ENCODE data around the gene VMP1. TPM values are rescaled to one million over a fixed set of nuclear protein-coding genes. Genes with fewer than 3 reads are reported as not detected.
"Not testable (repeated sequence)": the region's sequence is repeated elsewhere in the genome, so short reads cannot be mapped to it uniquely, and the experiment has no call there.

VMP1 gene
- polyA plus RNA-seq, 2 donors, result 90.8 to 98.0 TPM

GRCh38 chr17:59780548-59780947 lies 73.1 kb downstream of the VMP1 start:
- H3K9me3 ChIP-seq (ENCODE audit: control insufficient read depth in 2 of 2, insufficient read depth in 1 of 2, low read depth in 1 of 2, low read length in 1 of 2); H3K4me1 ChIP-seq (ENCODE audit: control insufficient read depth in 2 of 2, insufficient read depth in 2 of 2, low read length in 1 of 2); H3K36me3 ChIP-seq (ENCODE audit: control insufficient read depth in 2 of 2, insufficient read depth in 2 of 2, low read length in 1 of 2); H3K27me3 ChIP-seq (ENCODE audit: control insufficient read depth in 1 of 2, insufficient read depth in 2 of 2, low read length in 2 of 2); H3K27ac ChIP-seq (ENCODE audit: low read depth in 2 of 2, low read length in 1 of 2); H3K4me3 ChIP-seq (ENCODE audit: low read depth in 1 of 2, low read length in 2 of 2): not testable (repeated sequence)
- 95 to 97% methylated on average over 6 of the region's 6 CpGs for WGBS, 2 donors

GRCh38 chr17:59783221-59784047 lies 76.0 kb downstream of the VMP1 start:
- H3K27me3 ChIP-seq (ENCODE audit: control insufficient read depth in 1 of 2, insufficient read depth in 2 of 2, low read length in 2 of 2), result no peaks in the 10 kb centered on the region
- no peak overlapping the region for H3K4me3 ChIP-seq (ENCODE audit: low read depth in 1 of 2, low read length in 2 of 2)
- no peaks in the 10 kb centered on the region for H3K4me1 ChIP-seq (ENCODE audit: control insufficient read depth in 2 of 2, insufficient read depth in 2 of 2, low read length in 1 of 2)
- 19 to 34% methylated on average over 5 of the region's 5 CpGs for WGBS, 2 donors
- H3K27ac ChIP-seq (ENCODE audit: low read depth in 2 of 2, low read length in 1 of 2), result peak overlapping the region; percentile 15 to 92
- H3K36me3 ChIP-seq (ENCODE audit: control insufficient read depth in 2 of 2, insufficient read depth in 2 of 2, low read length in 1 of 2), result peaks cover 0 to 3% of the 10 kb centered on the region in 2 donors
- no peaks in the 10 kb centered on the region for H3K9me3 ChIP-seq (ENCODE audit: control insufficient read depth in 2 of 2, insufficient read depth in 1 of 2, low read depth in 1 of 2, low read length in 1 of 2)

DNA sequence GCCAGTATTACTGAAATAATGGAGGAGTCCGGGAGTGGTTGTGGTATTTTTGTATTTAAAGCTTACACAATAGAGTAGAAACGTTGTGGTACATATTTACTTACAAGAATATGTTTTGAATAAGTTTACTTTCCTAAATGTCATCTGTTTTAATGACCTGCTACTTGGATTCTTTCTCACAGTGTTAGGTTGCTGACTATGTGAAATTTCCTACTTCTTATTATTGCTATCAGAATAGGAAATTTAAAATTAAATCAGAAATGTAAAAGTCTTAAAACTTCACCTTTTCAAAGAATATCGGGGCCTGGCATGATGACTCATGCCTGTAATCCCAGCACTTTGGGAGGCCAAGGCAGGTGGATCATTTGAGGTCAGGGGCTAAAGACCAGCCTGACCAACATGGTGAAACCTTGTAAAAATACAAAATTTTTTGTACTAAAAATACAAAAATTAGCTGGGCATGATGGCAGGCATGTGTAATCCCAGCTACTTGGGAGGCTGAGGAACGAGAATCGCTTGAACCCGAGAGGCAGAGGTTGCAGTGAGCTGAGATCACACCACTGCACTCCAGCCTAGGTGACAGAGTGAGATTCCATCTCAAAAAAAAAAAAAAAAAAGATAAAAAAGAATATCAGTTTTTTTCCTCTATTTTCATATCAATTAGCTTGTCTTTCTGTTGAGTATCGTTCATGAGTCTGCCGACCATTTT lies 77.8 kb downstream of the VMP1 start:
- H3K4me3 ChIP-seq (ENCODE audit: low read depth in 1 of 2, low read length in 2 of 2), result no peak overlapping the region
- no peaks in the 10 kb centered on the region for H3K36me3 ChIP-seq (ENCODE audit: control insufficient read depth in 2 of 2, insufficient read depth in 2 of 2, low read length in 1 of 2)
- no peaks in the 10 kb centered on the region for H3K27me3 ChIP-seq (ENCODE audit: control insufficient read depth in 1 of 2, insufficient read depth in 2 of 2, low read length in 2 of 2)
- WGBS, 2 donors, result 67 to 70% methylated on average over 8 of the region's 8 CpGs
- peak overlapping the region; percentile 64 to 75 for H3K27ac ChIP-seq (ENCODE audit: low read depth in 2 of 2, low read length in 1 of 2)
- no peaks in the 10 kb centered on the region for H3K4me1 ChIP-seq (ENCODE audit: control insufficient read depth in 2 of 2, insufficient read depth in 2 of 2, low read length in 1 of 2)
- H3K9me3 ChIP-seq (ENCODE audit: control insufficient read depth in 2 of 2, insufficient read depth in 1 of 2, low read depth in 1 of 2, low read length in 1 of 2), result no peaks in the 10 kb centered on the region

DNA sequence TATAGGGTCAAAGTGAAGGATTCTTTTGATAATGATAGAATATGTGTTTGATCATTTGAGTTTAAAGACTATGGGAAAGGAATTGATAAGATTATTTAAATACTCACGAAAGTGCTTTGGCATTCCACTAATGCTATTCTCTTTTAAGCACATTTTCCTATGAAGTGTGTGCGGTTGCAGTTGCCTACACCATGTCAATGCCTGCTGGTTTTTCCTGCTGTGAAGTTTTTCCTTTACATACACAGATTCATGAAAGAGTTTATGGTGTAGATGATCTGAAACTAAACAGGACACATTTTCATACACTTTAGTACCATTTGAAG lies 78.7 kb downstream of the VMP1 start:
- Histone ChIP-seq H3K27me3 (ENCODE audit: control insufficient read depth in 1 of 2, insufficient read depth in 2 of 2, low read length in 2 of 2) (no peaks in the 10 kb centered on the region), H3K27ac (ENCODE audit: low read depth in 2 of 2, low read length in 1 of 2) (peak overlapping the region; percentile 85 to 91), H3K4me1 (ENCODE audit: control insufficient read depth in 2 of 2, insufficient read depth in 2 of 2, low read length in 1 of 2) (no peaks in the 10 kb centered on the region), H3K4me3 (ENCODE audit: low read depth in 1 of 2, low read length in 2 of 2) (no peak overlapping the region), H3K9me3 (ENCODE audit: control insufficient read depth in 2 of 2, insufficient read depth in 1 of 2, low read depth in 1 of 2, low read length in 1 of 2) (no peaks in the 10 kb centered on the region), H3K36me3 (ENCODE audit: control insufficient read depth in 2 of 2, insufficient read depth in 2 of 2, low read length in 1 of 2) (no peaks in the 10 kb centered on the region)
- 11 to 15% methylated on average over 2 of the region's 2 CpGs for WGBS, 2 donors

GRCh38 chr17:59786536-59787319 lies 79.3 kb downstream of the VMP1 start:
- Histone ChIP-seq H3K9me3 (ENCODE audit: control insufficient read depth in 2 of 2, insufficient read depth in 1 of 2, low read depth in 1 of 2, low read length in 1 of 2) (no peaks in the 10 kb centered on the region), H3K36me3 (ENCODE audit: control insufficient read depth in 2 of 2, insufficient read depth in 2 of 2, low read length in 1 of 2) (no peaks in the 10 kb centered on the region), H3K27ac (ENCODE audit: low read depth in 2 of 2, low read length in 1 of 2) (peak overlapping the region; percentile 85 to 91), H3K4me3 (ENCODE audit: low read depth in 1 of 2, low read length in 2 of 2) (peak overlapping the region in 1 of 2 donors; percentile 11), H3K4me1 (ENCODE audit: control insufficient read depth in 2 of 2, insufficient read depth in 2 of 2, low read length in 1 of 2) (no peaks in the 10 kb centered on the region), H3K27me3 (ENCODE audit: control insufficient read depth in 1 of 2, insufficient read depth in 2 of 2, low read length in 2 of 2) (no peaks in the 10 kb centered on the region)
- WGBS, 2 donors, result 8 to 14% methylated on average over 8 of the region's 8 CpGs

DNA sequence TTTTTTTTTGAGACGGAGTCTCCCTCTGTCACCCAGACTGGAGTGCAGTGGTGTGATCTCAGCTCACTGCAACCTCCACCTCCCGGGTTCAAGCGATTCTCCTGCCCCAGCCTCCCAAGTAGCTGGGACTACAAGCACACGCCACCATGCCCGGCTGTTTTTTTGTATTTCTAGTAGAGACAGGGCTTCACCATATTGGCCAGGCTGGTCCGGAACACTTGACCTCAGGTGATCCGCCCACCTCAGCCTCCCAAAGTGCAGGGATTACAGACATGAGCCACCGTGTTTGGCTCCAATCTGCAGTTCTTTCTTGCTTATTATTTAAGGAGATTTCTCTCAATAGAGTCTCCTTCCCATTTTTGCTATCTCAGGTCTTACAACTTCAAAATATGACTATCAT lies 82.4 kb downstream of the VMP1 start:
- not testable (repeated sequence) for H3K4me1 ChIP-seq (ENCODE audit: control insufficient read depth in 2 of 2, insufficient read depth in 2 of 2, low read length in 1 of 2); H3K27ac ChIP-seq (ENCODE audit: low read depth in 2 of 2, low read length in 1 of 2); H3K36me3 ChIP-seq (ENCODE audit: control insufficient read depth in 2 of 2, insufficient read depth in 2 of 2, low read length in 1 of 2); H3K27me3 ChIP-seq (ENCODE audit: control insufficient read depth in 1 of 2, insufficient read depth in 2 of 2, low read length in 2 of 2); H3K9me3 ChIP-seq (ENCODE audit: control insufficient read depth in 2 of 2, insufficient read depth in 1 of 2, low read depth in 1 of 2, low read length in 1 of 2); H3K4me3 ChIP-seq (ENCODE audit: low read depth in 1 of 2, low read length in 2 of 2)
- WGBS, 2 donors, result 86 to 91% methylated on average over 7 to 8 of the region's 8 CpGs

- not testable (repeated sequence) for H3K27ac ChIP-seq (ENCODE audit: low read depth in 2 of 2, low read length in 1 of 2); H3K27me3 ChIP-seq (ENCODE audit: control insufficient read depth in 1 of 2, insufficient read depth in 2 of 2, low read length in 2 of 2); H3K4me3 ChIP-seq (ENCODE audit: low read depth in 1 of 2, low read length in 2 of 2); H3K4me1 ChIP-seq (ENCODE audit: control insufficient read depth in 2 of 2, insufficient read depth in 2 of 2, low read length in 1 of 2); H3K9me3 ChIP-seq (ENCODE audit: control insufficient read depth in 2 of 2, insufficient read depth in 1 of 2, low read depth in 1 of 2, low read length in 1 of 2); H3K36me3 ChIP-seq (ENCODE audit: control insufficient read depth in 2 of 2, insufficient read depth in 2 of 2, low read length in 1 of 2)
- WGBS, 2 donors, result 94% methylated on average over 6 of the region's 6 CpGs
Measured at GRCh38 chr17:59790418-59790817, 83.0 kb downstream of the VMP1 start.

- Histone ChIP-seq H3K27ac (ENCODE audit: low read depth in 2 of 2, low read length in 1 of 2) (no peak overlapping the region), H3K27me3 (ENCODE audit: control insufficient read depth in 1 of 2, insufficient read depth in 2 of 2, low read length in 2 of 2) (no peaks in the 10 kb centered on the region), H3K36me3 (ENCODE audit: control insufficient read depth in 2 of 2, insufficient read depth in 2 of 2, low read length in 1 of 2) (no peaks in the 10 kb centered on the region)
Measured at GRCh38 chr17:59790910-59791309, 83.5 kb downstream of the VMP1 start.

GRCh38 chr17:59791603-59792457 lies 84.4 kb downstream of the VMP1 start:
- Histone ChIP-seq H3K9me3 (ENCODE audit: control insufficient read depth in 2 of 2, insufficient read depth in 1 of 2, low read depth in 1 of 2, low read length in 1 of 2) (no peaks in the 10 kb centered on the region), H3K4me1 (ENCODE audit: control insufficient read depth in 2 of 2, insufficient read depth in 2 of 2, low read length in 1 of 2) (no peaks in the 10 kb centered on the region), H3K4me3 (ENCODE audit: low read depth in 1 of 2, low read length in 2 of 2) (no peak overlapping the region), H3K36me3 (ENCODE audit: control insufficient read depth in 2 of 2, insufficient read depth in 2 of 2, low read length in 1 of 2) (no peaks in the 10 kb centered on the region), H3K27ac (ENCODE audit: low read depth in 2 of 2, low read length in 1 of 2) (no peak overlapping the region), H3K27me3 (ENCODE audit: control insufficient read depth in 1 of 2, insufficient read depth in 2 of 2, low read length in 2 of 2) (no peaks in the 10 kb centered on the region)
- WGBS, 2 donors, result 89 to 90% methylated on average over 7 of the region's 7 CpGs

More at GRCh38 chr17:59790910-59791309, 83.5 kb downstream of the VMP1 start:
- WGBS, 2 donors, result 82 to 83% methylated on average over 4 of the region's 4 CpGs
- H3K4me3 ChIP-seq (ENCODE audit: low read depth in 1 of 2, low read length in 2 of 2), result no peak overlapping the region
- H3K4me1 ChIP-seq (ENCODE audit: control insufficient read depth in 2 of 2, insufficient read depth in 2 of 2, low read length in 1 of 2), result no peaks in the 10 kb centered on the region
- H3K9me3 ChIP-seq (ENCODE audit: control insufficient read depth in 2 of 2, insufficient read depth in 1 of 2, low read depth in 1 of 2, low read length in 1 of 2), result no peaks in the 10 kb centered on the region
